NCI-H187 treated with DMSO at 0.1 percent for 48 hours (cell line): ENCODE measurements around the gene SYK.
"Not testable (repeated sequence)": the region's sequence is repeated elsewhere in the genome, so short reads cannot be mapped to it uniquely, and the experiment has no call there.

ENCODE experiments used
- DNase-seq: peaks from one replicate; lab custom pipeline; 2025; lab: John Stamatoyannopoulos, UW

The SYK gene

GRCh38 chr9:90795871-90796317 is 5.7 kb upstream of the SYK start:
- no peak for DNase-seq

- no peak for DNase-seq
Measured at GRCh38 chr9:90799271-90799852, 2.3 kb upstream of the SYK start.

- DNase-seq: no peak
Measured at GRCh38 chr9:90801973-90802322, 329 bp downstream of the SYK start.

- DNase-seq: no peak
Measured at GRCh38 chr9:90802386-90802985, 867 bp downstream of the SYK start.

DNA sequence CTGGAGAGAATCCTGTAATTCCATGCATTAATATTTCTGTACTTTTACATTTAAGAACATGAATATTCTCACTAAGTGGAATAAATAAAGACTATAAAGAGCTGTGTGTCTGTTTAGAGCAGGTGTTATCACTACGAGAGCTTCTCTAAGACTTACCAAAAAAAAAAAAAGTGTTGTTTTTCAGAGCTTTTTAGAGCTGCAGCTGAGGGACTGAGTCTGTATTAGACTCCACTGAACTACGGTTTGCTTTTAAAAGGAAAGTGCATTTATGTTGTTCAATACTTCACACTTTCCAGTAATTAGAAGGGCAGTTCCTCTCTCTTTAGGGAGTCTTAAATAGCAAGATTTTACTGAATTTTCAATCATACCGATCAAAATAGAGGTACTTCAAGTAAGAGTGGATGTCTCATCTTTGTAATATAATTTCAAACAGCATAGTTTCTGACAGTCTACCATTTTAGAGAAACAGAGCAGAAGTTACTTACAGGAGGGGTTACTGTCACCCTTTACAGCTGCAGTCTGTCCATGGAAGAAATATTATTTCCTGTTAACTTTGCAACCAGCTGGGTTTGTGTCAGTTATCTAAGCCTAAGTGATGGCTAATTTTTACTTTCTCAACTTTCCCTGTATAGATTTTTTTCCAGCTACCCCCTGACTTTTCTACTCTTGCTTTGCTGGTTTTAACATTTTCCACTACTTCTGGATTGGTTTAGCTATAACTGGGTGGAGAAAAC is 2.4 kb downstream of the SYK start:
- DNase-seq: no peak

DNA sequence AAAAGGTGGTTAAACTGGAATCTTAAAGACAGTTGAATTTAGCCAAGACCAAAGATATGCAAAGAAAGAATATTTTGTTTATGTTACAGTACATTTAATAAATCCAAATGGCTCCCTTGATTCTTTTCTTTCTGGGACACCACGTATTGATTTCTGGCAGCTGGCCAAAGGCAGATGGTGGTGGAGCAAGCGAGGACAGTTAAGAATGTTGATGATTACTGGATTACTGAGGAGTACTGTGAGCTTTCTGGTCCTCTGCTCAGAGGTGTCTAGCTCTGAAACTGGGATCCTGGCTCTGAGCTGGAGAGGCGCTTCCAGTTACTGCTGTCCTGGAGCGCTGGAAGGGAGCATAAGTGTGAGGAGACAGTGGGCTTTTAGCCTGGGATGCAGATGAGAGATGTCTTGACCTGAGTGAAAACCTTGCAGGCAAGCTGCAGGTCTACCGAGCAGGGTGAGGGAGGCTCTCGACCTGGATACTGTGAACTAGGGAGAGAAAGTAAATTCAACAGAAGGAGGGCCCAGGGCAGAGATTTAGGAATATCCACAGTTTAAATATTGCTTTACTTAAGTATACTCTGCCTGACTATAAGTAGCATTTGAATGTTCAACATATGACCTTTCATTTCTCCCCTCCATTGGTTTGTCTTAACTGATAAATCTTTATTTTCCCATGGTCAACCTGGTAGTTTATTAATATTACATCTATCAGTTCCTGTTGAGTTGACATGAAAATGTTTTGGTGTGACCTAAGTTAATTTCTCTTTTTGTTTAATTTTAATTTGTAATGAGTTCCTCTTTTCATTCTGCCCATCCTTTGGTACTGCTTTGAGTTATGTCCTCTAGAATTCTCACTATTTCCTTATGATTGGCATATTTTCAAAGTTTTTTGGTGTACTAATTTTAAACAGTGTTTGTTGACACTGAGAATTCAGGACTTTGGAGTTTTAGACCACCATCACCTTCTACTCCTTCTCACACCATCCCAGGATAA is 3.7 kb downstream of the SYK start:
- peak; percentile 33 for DNase-seq

DNA sequence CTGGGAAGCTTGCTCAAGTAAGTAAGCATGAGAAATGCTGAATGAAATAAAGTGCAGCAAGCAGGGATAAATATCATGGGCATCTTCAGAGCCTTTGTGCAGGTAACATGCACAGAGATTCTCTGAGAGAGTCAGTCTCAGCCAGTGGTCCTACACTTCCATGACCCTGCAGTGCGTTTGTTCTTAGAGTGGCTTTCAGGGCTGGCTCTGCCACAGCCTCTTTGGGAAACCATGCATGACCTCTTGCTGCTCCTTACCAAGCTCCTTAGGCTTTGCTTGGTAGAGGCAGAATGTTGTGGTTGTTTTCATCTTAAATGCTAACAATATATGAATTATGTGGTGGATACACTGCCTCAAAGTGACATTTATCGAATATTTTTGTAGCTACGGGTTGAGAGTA is 5.4 kb downstream of the SYK start:
- DNase-seq: no peak

GRCh38 chr9:90808398-90808797 is 6.8 kb downstream of the SYK start:
- DNase-seq: no peak

GRCh38 chr9:90808890-90809685 is 7.5 kb downstream of the SYK start:
- DNase-seq: no peak

DNA sequence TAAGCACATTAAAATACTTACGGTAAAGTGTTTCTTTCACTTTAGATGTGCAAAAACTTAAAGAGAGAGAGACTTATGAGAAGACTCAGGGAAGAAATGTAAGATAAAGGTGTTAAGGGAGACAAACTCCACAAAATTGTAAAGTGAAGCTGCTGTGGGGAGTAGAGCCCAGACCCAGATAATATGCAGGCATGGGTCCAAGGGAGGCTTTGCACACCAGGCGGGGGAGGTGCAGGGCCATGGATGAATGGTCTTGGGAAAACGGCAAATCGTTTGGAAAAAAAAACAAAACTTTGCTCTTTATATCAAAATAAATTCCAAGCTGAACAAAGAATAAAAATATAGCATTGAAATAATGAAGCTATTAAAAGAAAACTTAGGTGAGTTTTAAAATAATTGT is 9.1 kb downstream of the SYK start:
- no peak for DNase-seq

- DNase-seq: no peak
Measured at GRCh38 chr9:90813046-90813445, 11.4 kb downstream of the SYK start.

DNA sequence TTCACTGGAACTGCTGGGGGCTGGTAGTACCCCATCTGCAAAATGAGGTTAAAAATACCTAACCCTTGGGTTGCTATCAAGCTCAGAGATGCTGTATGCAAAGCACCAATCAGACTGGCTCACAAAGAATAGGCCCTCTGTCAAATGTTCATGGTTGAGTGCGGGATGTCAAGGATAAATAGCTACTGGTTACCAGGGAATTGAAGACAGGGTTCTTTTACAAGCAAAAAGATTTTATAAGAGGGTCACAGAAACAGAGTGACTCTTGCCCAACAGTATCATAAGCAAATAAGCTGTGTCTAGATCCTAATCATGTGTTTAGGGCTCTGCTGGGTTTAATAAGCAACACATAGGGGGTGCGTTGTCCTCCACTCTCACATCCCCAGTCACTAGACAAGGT is 11.9 kb downstream of the SYK start:
- no peak for DNase-seq

DNA sequence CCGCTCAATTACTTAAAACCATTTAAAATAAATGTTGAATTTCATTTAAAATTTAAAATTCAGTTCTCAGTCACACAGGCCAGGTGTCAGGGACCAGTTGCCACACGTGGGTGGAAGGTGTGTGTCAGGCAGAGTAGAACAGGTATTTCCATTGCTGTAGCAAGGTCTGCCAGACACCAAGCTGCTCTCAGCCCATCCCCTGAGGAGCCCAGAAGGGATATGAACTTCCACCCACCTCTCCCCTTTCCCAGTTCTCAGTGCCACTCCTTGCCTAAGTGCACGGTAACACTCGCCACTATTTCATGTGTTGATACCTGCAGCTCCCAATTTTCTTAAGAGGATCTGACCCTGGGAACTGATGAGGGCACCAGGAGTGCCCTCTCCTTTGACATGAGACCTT is 12.7 kb downstream of the SYK start:
- DNase-seq: no peak

- DNase-seq: no peak
Measured at GRCh38 chr9:90815183-90815943, 13.7 kb downstream of the SYK start.

DNA sequence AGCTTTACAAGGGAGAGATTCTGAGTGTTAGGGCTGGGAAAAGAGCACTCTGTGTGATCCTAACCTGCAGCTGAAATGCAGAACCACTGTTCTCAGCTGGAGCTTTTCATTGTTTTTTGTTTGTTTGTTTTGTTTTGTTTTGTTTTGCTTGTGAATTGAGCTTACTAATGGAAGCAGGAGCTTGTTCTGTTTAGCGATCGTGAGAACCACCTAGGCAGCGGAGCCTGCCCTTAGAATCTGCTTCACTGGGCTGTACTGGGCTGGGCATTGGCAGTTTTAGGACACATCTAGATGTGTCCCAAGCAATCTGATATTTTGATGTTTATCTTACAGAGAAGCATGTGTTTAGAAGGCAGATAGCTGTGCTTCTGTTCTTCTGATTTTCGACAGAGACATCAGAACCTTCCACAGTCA is 14.3 kb downstream of the SYK start:
- no peak for DNase-seq

DNA sequence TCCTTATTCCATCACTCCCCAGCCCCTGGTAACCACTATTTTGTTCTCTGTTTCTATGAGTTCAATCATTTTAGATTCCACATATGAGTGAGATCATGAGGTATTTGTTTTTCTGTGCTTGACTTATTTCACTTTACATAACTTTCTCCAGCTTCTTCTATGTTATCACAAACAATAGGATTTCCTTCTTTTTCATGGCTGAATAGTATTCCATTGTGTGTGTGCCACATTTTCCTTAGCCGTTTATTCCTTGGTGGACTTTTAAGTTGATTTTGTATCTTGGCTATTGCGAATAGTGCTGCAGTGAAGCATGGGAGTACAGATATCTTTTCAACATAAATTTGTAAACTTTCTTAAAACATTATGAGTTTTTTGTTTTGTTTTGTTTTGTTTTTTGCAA is 15.1 kb downstream of the SYK start:
- DNase-seq: no peak

- no peak for DNase-seq
Measured at GRCh38 chr9:90818279-90818678, 16.7 kb downstream of the SYK start.

DNA sequence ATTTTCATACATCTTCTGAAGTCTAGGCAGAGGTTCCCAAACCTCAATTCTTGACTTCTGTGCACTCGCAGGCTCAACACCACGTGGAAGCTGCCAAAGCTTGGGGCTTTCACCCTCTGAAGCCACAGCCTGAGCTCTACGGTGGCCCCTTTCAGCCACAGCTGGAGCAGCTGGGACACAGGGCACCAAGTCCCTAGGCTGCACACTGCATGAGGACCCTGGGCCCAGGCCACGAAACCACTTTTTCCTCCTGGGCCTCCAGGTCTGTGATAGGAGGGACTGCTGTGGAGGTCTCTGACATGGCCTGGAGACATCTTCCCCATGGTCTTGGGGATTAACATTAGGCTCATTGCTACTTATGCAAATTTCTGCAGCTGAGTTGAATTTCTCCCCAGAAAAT is 18.8 kb downstream of the SYK start:
- not testable (repeated sequence) for DNase-seq

DNA sequence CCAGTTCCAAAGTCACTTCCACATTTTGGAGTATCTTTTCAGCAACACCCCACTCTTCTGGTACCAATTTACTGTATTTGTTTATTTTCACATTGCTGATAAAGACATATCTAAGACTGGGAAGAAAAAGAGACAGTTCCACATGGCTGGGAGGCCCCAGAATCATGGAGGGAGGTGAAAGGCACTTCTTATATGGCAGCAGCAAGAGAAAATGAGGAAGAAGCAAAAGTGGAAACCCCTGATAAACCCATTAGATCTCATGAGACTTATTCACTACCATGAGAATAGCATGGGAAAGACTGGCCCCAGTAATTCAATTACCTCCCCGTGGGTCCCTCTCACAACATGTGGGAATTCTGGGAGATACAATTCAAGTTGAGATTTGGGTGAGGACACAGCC is 19.6 kb downstream of the SYK start:
- DNase-seq: not testable (repeated sequence)

- no peak for DNase-seq
Measured at GRCh38 chr9:90821697-90822096, 20.1 kb downstream of the SYK start.

- DNase-seq: no peak
Measured at GRCh38 chr9:90822866-90823265, 21.2 kb downstream of the SYK start.
